HCT116 (cell line): ENCODE data around the gene SP3. TPM values are rescaled to one million over a fixed set of nuclear protein-coding genes. Genes with fewer than 3 reads are reported as not detected.

Source experiments
- ATAC-seq: fragments of 200-7000 bp; cut with Tn5 transposase; 2 replicates; pipeline ENCODE4 v1.9.1; 2020; ENCODE audit warnings: mild to moderate bottlenecking, moderate library complexity
- BruUV-seq: library from RNA; stranded (reverse); fragments of 400-500 nt; replicated peaks from 2 replicates; lab custom pipeline; 2021; lab: Mats Ljungman, UMichigan
- CTCF ChIA-PET: fragments of 300-600 bp; sonication (Branson Sonifier 250); formaldehyde crosslinking; loops from one replicate; lab custom pipeline; 2021; ENCODE audit warnings: antibody characterized with exemption; lab: Charles Lee
- POLR2A ChIA-PET: fragments of 300-600, 350-600 bp; sonication (Branson Sonifier 250); formaldehyde crosslinking; loops from one replicate; lab custom pipeline; 2021; ENCODE audit warnings: antibody characterized with exemption; lab: Charles Lee
- RAD21 ChIA-PET, 2 experiments: fragments of 300-600 bp; sonication (Branson Sonifier 250); formaldehyde crosslinking; loops; one replicate each; lab custom pipeline; 2023; ENCODE audit warnings: low total read pairs in 2 of 2; ENCODE audit not compliant: uncharacterized antibody in 2 of 2, unreplicated experiment in 2 of 2, low non-redundant PET in 1 of 2; lab: Charles Lee
- DNase-seq: peaks from one replicate; pipeline ENCODE4 v3.0.0-alpha.2; 2010; ENCODE audit warnings: low read depth, low spot score
- H2AFZ ChIP-seq: fragments of 200-600 bp; shearing (Covaris generic), sonication (generic); 2 replicates; pipeline ENCODE4 v1.6.1; 2017; ENCODE audit warnings: low read depth, mixed run types, mixed read lengths, antibody characterized with exemption, low read length; ENCODE audit not compliant: poor library complexity, severe bottlenecking
- H3K27ac ChIP-seq: 2 replicates; pipeline ENCODE4 v1.5.1; 2012; ENCODE audit warnings: low read depth, low read length
- H3K27me3 ChIP-seq: fragments of 200-600 bp; sonication (generic); 2 replicates; pipeline ENCODE4 v1.6.1; 2016; ENCODE audit warnings: mixed run types, low read length, mixed read lengths; ENCODE audit not compliant: insufficient read depth
- H3K36me3 ChIP-seq, 2 experiments: fragments of 200-500 bp in 1 of 2; fragments of 200-600 bp in 1 of 2; sonication (Bioruptor generic) in 1 of 2; sonication (generic) in 1 of 2; 2 replicates each; pipeline versions ENCODE4 v1.5.1 to v1.6.1; 2014 to 2016; ENCODE audit warnings: low read length in 2 of 2, inconsistent platforms in 1 of 2, mixed read lengths in 1 of 2, mixed run types in 1 of 2; ENCODE audit not compliant: insufficient read depth in 2 of 2, control insufficient read depth in 1 of 2
- H3K4me1 ChIP-seq, 2 experiments: fragments of 200-600 bp in 1 of 2; sonication (generic) in 1 of 2; 2 replicates each; pipeline versions ENCODE4 v1.5.1 to v1.6.1; 2012 to 2017; ENCODE audit warnings: low read length in 2 of 2, inconsistent platforms in 1 of 2, mild to moderate bottlenecking in 1 of 2, mixed read lengths in 1 of 2, mixed run types in 1 of 2, moderate library complexity in 1 of 2; ENCODE audit not compliant: insufficient read depth in 2 of 2, control insufficient read depth in 1 of 2
- H3K4me2 ChIP-seq: fragments of 200-600 bp; sonication (generic); 2 replicates; pipeline ENCODE4 v1.6.1; 2017; ENCODE audit warnings: mixed run types, low read length, mixed read lengths
- H3K4me3 ChIP-seq, 2 experiments: fragments of 200-600 bp in 1 of 2; sonication (generic) in 1 of 2; replicated peaks in 1 of 2; 2 replicates each; pipeline ENCODE4 v1.5.1; 2011 to 2016; ENCODE audit warnings: low read length in 2 of 2, control low read depth in 1 of 2, low read depth in 1 of 2, mild to moderate bottlenecking in 1 of 2, mixed read lengths in 1 of 2, mixed run types in 1 of 2
- H3K79me2 ChIP-seq: fragments of 200-600 bp; sonication (generic); 2 replicates; pipeline ENCODE4 v1.6.1; 2017; ENCODE audit warnings: mild to moderate bottlenecking, mixed run types, low read length, moderate library complexity, mixed read lengths; ENCODE audit not compliant: insufficient read depth
- H3K9ac ChIP-seq: fragments of 200-600 bp; sonication (generic); 2 replicates; pipeline ENCODE4 v1.6.1; 2016; ENCODE audit warnings: low read length, mixed read lengths
- H3K9me2 ChIP-seq: fragments of 200-600 bp; sonication (generic), shearing (Covaris generic); 2 replicates; pipeline ENCODE4 v1.6.1; 2017; ENCODE audit warnings: mixed run types, mild to moderate bottlenecking, moderate library complexity; ENCODE audit not compliant: insufficient read depth
- H3K9me3 ChIP-seq, 2 experiments: fragments of 200-500 bp in 1 of 2; fragments of 200-600 bp in 1 of 2; sonication (Bioruptor generic) in 1 of 2; sonication (generic) in 1 of 2; 2 replicates each; pipeline ENCODE4 v1.6.1; 2014 to 2017; ENCODE audit warnings: low read length in 2 of 2, mixed read lengths in 2 of 2, inconsistent platforms in 1 of 2, low read depth in 1 of 2, mild to moderate bottlenecking in 1 of 2, mixed run types in 1 of 2, moderate library complexity in 1 of 2; ENCODE audit not compliant: control insufficient read depth in 1 of 2, insufficient read depth in 1 of 2
- H4K20me1 ChIP-seq: fragments of 200-600 bp; sonication (generic), shearing (Covaris generic); 2 replicates; pipeline ENCODE4 v1.6.1; 2017; ENCODE audit warnings: mixed run types, mild to moderate bottlenecking, moderate library complexity; ENCODE audit not compliant: insufficient read depth
- ATF3 ChIP-seq: IDR thresholded peaks from 2 replicates; pipeline ENCODE4 v1.6.1; 2012
- CBX3 ChIP-seq: IDR thresholded peaks from 2 replicates; pipeline ENCODE4 v1.6.1; 2012; ENCODE audit warnings: low read depth
- CEBPB ChIP-seq: IDR thresholded peaks from 2 replicates; pipeline ENCODE4 v1.6.1; 2012; ENCODE audit warnings: low read depth
- EGR1 ChIP-seq: IDR thresholded peaks from 2 replicates; pipeline ENCODE4 v1.6.1; 2012; ENCODE audit warnings: low read depth
- ELF1 ChIP-seq: IDR thresholded peaks from 2 replicates; pipeline ENCODE4 v1.6.1; 2012; ENCODE audit warnings: low read depth, borderline replicate concordance
- EZH2 ChIP-seq: fragments of 200-600 bp; sonication (generic); IDR thresholded peaks from 2 replicates; pipeline ENCODE4 v1.6.1; 2017; ENCODE audit warnings: antibody characterized with exemption, mixed run types
- EZH2phosphoT487 ChIP-seq: fragments of 200-600 bp; IDR thresholded peaks from 2 replicates; pipeline ENCODE4 v1.6.1; 2018; ENCODE audit warnings: antibody characterized with exemption, borderline replicate concordance
- FOSL1 ChIP-seq: IDR thresholded peaks from 2 replicates; pipeline ENCODE4 v1.6.1; 2012; ENCODE audit warnings: low read depth
- MAX ChIP-seq: IDR thresholded peaks from 2 replicates; pipeline ENCODE4 v1.6.1; 2012
- POLR2A ChIP-seq: IDR thresholded peaks from 2 replicates; pipeline ENCODE4 v1.7.0; 2011; ENCODE audit warnings: borderline replicate concordance; ENCODE audit not compliant: insufficient read depth, insufficient read length; ENCODE audit errors: extremely low read depth
- POLR2AphosphoS5 ChIP-seq: IDR thresholded peaks from 2 replicates; pipeline ENCODE4 v1.6.1; 2011; ENCODE audit warnings: mild to moderate bottlenecking, low read depth, low read length, moderate library complexity
- REST ChIP-seq: IDR thresholded peaks from 2 replicates; pipeline ENCODE4 v1.6.1; 2012; ENCODE audit warnings: low read depth
- SIN3A ChIP-seq: IDR thresholded peaks from 2 replicates; pipeline ENCODE4 v1.6.1; 2012; ENCODE audit warnings: low read depth
- SP1 ChIP-seq: IDR thresholded peaks from 2 replicates; pipeline ENCODE4 v1.6.1; 2012; ENCODE audit warnings: low read depth
- SRF ChIP-seq: IDR thresholded peaks from 2 replicates; pipeline ENCODE4 v1.6.1; 2012; ENCODE audit warnings: low read depth
- TCF7L2 ChIP-seq: IDR thresholded peaks from 2 replicates; pipeline ENCODE4 v1.7.0; 2011; ENCODE audit warnings: borderline replicate concordance, inconsistent platforms; ENCODE audit not compliant: insufficient read depth, insufficient read length; ENCODE audit errors: extremely low read depth
- YY1 ChIP-seq: IDR thresholded peaks from 2 replicates; pipeline ENCODE4 v1.6.1; 2011; ENCODE audit warnings: low read length, low read depth, moderate library complexity, mild to moderate bottlenecking; ENCODE audit not compliant: insufficient replicate concordance; ENCODE audit errors: extremely low read depth
- ZFX ChIP-seq: fragments of 450-650 bp; IDR thresholded peaks from 2 replicates; pipeline ENCODE4 v1.6.1; 2017
- ZNF274 ChIP-seq: fragments of 200-500 bp; sonication (Bioruptor generic); IDR thresholded peaks from 2 replicates; pipeline ENCODE4 v1.6.1; 2014; ENCODE audit warnings: mild to moderate bottlenecking, low read depth, low read length, inconsistent platforms
- intact Hi-C: fragments of 100-400 bp; cut with micrococcal nuclease; formaldehyde crosslinking; loops from 2 replicates; pipeline ENCODE4 v1.10.0; 2022
- total RNA-seq: library from RNA; stranded (reverse); gene quantifications from one replicate; pipeline ENCODE4 v1.2.1, GENCODE V29; 2021; ENCODE audit not compliant: unreplicated experiment

SP3 gene
- total RNA-seq, 1 experiment from 2014 or later: 98.0 TPM

- ChIA-PET RAD21 (no interaction called here), POLR2A (no interaction called here), CTCF (no interaction called here)
- H3K9me2 ChIP-seq: no peaks in the 10 kb centered on the region
- no peak overlapping the region for H3K27ac ChIP-seq
- TF ChIP-seq SIN3A (no peak), EZH2 (no peak), ZFX (no peak), POLR2A (no peak), ATF3 (no peak), TCF7L2 (no peak), CEBPB (no peak), MAX (no peak), ZNF274 (no peak), CBX3 (no peak), EZH2phosphoT487 (no peak), FOSL1 (no peak), SRF (no peak), POLR2AphosphoS5 (no peak), YY1 (no peak), REST (no peak), SP1 (no peak), EGR1 (no peak), ELF1 (no peak)
- no peaks in the 10 kb centered on the region for H3K27me3 ChIP-seq
- no peaks in the 10 kb centered on the region for H3K9me3 ChIP-seq
- DNase-seq: no peak
- no peaks in the 10 kb centered on the region for H4K20me1 ChIP-seq
- no peaks in the 10 kb centered on the region for H3K36me3 ChIP-seq
- H2AFZ ChIP-seq: no peak overlapping the region
- no peak overlapping the region for H3K4me2 ChIP-seq
- BruUV-seq: no TSS peak
- no peaks in the 10 kb centered on the region for H3K4me1 ChIP-seq
- no peak for ATAC-seq
- H3K9ac ChIP-seq: no peak overlapping the region
- intact Hi-C loops: no loop called here
- no peaks in the 10 kb centered on the region for H3K79me2 ChIP-seq
- no peak overlapping the region for H3K4me3 ChIP-seq
These were observed 26.8 kb upstream of the SP3 start for GRCh38 chr2:173991856-173992588.
